GM18499 (cell line): Measurements from ENCODE around the gene ZHX3.
"Not testable (repeated sequence)": the region's sequence is repeated elsewhere in the genome, so short reads cannot be mapped to it uniquely, and the experiment has no call there.

Experiments
- ATAC-seq: cut with Tn5 transposase; IDR thresholded peaks from one replicate; pipeline ENCODE4 v1.9.1; 2021; ENCODE audit warnings: moderate number of reproducible peaks; ENCODE audit not compliant: insufficient read depth, unreplicated experiment

ZHX3 gene

DNA sequence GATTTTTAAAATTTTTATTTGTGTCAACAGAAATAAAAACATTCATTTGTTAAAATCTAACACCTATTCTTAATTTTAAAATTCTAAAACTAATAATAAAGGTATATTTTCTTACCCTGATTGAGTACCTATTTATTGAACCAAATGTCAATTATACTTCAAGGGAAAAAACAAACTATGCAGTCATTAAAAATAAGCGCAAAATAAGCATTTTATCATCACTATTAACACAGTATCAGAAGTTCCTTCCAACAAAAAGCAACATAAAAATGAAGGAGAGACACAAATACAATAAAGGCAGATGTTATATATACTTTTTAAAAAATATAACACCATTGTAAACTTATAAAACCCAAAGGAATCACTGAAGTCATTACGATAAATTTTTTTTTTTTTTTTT lies 52.7 kb downstream of the ZHX3 start:
- no peak for ATAC-seq

DNA sequence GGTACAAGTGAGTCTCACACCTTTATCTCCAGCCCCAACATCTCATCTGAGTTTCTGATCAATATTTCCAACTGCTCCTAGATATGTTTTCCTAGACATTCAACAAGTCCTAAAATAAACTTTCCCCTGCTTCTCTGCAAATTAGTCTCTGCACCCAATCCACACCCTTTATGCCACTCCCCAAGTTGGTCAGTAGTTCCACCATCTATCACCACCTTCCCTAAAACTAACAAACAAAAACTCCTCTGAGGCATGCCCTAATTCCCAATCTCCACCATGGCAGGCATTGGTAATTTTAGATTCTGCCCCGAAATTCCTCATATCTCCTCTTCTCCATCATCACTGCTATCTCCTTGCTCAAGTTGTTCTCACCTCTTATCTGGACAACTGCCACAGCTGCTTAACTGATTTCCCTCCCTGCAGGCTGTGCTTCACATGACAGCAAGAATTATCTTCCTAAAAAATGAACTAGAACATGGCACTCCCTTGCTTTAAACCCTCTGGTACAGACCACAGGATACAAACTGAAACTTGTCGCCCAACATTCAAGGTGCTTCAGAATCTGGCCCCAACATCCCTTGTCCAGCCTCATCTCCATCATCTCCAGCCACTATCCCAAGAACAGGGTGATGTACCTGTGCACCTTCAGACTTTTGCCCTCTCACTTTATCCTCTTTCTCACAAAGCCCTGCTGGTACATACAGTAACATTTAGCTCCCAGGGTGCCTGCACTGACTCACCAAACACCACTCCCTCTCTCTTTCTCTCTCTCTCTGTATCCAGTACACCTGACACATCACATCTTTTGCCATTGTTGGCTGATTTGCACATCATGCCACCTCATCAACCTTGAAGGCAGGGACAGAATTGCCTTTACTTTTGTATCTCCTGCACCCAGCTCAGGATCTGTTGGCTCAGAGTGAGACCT lies 55.5 kb downstream of the ZHX3 start:
- no peak for ATAC-seq

DNA sequence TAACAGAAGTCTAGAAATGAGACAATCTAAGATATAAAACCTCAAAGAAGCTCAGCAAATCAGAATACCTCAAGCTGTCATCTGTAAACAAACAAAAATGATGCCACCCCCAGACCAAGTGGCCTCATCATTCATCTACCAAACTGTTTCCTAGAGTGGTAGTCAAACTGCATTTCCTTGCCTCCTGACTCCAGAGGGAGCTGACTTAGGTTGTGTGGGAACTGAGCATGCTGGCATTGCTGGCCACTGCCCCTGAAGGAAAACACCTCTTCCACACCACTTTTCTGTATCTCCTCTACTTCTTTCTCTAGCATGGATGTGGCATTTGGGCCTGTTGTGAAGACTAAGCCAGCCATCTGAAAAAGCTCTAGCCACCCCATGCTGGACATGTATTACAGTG lies 56.3 kb downstream of the ZHX3 start:
- no peak for ATAC-seq

DNA sequence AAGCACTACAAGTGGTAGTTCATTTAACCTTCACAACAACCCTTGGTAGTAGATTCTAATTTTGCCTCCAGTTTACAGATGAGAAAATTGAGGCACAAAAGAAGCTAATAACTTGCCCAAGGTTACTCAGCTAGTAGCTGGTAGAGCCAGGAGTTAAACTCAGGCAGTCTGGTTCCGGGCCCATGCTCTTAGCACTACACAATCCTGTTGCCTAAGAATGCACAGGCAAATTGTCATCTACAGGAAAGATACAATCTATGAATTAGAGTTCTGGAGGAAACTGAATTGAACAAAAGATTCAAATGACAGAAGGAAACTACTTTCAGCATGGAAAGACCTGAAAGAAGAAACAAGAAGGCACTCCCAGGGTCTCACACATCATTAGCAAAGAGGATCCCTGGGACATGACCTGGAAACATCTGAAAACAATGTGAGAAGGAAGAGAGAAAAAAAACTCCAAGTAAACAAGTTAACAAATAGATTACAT lies 56.8 kb downstream of the ZHX3 start:
- no peak for ATAC-seq

DNA sequence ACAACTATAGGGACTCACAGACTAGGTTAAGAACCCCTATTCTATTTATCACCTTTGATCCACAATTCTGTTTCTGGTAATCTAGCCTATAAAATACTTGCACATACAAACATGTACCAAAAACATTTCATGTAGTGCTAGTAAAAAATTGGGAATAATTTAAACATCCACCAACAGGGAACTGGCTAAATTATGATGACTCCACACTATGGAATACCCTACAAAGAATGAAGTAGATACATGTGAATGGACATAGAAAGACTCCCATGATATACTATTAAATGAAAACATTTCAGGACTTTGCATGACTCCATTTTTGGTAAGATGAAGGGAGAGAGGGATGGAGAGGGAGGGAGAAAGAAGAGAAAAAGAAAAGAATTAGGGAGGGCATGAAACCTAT lies 58.2 kb downstream of the ZHX3 start:
- no peak for ATAC-seq

DNA sequence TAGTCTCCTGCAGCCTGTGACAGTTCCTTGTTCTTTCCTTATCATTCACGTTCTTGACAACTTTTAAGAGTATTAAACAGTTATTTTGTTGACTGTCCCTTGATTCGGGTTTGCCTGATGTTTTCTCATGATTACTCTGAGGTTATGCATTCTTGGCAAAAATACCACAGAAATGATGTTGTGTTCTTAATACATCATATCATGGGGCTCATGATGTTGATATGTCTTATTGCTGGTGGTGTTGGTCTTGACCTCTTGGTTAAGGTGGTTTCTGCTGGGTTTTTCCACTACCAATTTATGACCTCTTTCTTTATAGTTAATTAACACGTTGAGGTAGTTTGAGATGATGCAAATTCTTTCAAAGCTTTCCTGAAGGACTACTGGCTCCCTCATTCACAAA lies 59.1 kb downstream of the ZHX3 start:
- ATAC-seq: no peak

DNA sequence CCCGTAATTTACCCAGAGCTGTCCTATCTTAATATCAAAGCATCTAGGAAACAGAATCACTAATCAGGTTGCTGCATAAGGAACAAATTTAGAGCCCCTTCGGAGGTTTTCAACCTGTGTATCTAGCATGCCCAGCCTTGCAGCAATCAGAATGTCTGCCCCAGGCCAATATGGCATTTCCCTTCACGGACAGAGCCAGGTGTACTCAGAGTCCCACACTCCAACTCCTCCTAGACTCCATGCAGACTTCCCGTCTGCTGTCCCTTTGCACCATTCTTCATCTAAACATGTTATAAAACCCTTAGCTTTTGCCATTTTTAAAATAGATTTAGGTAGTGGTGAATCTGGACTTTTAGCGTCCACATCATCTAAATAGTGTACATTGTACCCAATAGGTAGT lies 61.0 kb downstream of the ZHX3 start:
- no peak for ATAC-seq

DNA sequence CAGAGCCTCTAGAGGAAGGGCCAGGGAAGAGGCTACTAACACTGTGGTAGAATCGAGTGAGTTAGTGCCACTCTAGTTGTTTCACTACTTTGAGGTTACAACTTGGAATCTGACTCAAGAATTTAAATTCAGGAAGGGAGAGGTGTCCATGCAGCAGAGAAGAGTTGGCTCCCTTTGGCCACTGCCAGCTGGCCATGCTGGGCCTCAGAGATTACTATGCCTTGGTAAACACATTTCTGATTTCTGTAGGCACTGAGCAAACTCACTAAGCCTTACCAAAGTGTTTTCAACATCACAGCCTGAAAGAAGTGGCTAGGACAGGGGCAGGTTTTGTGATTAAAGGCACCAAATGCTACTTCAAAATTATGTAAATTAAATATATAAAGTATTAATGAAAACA lies 61.9 kb downstream of the ZHX3 start:
- ATAC-seq: no peak

DNA sequence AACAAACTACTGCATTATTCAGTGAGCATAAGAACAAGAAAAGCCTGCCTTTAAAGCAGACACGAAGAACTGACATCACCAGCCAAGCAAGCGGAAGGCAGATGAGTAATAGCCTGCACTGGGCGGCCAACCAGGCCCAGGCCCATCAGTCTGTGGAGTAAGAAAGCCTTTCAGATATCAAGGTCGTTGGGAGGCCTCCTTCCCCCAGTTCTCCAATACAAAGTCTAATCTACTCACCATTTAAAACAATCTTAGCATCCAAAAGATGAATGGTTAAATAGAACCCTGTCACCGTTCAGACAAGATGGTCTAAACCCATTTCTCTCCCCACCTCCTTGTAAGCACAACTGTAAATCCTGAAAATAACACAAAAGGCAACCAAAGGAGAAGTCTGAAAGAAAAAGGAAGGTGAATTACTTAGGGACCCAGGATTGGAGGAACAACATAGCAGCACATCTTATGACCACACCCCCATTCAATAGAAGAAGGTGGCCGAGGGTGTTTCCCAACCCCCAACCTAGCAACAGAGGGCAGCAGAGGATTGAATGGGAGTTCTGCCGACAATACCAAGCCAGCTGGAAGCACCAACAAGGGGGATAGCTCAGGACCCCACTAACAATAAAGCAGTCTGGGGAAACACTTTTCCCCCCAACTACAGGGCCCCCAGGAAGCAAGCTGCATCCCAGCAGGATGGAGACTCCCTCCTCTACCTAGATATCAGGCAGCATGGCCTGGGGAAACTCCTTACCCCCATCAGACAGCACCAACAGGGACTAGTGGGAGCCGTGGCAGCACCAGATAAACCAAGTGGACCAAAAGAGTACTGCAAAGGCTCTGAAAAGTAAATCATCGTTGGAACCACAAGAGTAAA lies 67.9 kb downstream of the ZHX3 start:
- ATAC-seq: no peak

DNA sequence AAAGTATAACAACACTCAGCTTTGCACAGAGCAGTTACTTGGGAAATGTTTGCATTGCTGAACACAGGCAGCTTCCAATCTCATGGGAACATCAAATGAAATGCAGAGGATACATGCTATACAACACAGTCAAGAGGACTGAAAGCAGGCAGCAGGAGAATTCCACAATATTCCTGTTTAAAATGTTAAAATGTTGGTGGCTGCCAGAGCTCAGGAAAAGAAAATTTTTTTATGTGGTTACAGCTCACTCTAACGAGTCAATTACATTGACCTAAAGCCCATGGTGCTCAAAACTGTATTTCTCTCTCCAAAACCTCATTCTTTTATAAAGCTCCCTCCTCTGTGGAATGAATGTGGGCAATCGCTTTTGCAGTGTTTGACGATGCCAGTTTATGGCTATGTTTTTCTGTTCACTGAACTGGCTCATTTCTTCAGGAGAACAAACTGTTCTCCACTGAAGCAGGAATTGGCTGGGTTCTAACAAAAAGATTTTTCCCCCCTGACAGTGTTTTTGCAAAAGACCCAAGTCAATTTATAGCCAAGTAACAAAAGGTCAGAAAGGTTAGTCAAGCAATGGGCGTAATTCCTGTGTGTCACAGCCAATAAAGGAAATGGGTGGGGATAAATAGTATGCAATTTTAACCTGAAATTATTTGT lies 69.0 kb downstream of the ZHX3 start:
- no peak for ATAC-seq

DNA sequence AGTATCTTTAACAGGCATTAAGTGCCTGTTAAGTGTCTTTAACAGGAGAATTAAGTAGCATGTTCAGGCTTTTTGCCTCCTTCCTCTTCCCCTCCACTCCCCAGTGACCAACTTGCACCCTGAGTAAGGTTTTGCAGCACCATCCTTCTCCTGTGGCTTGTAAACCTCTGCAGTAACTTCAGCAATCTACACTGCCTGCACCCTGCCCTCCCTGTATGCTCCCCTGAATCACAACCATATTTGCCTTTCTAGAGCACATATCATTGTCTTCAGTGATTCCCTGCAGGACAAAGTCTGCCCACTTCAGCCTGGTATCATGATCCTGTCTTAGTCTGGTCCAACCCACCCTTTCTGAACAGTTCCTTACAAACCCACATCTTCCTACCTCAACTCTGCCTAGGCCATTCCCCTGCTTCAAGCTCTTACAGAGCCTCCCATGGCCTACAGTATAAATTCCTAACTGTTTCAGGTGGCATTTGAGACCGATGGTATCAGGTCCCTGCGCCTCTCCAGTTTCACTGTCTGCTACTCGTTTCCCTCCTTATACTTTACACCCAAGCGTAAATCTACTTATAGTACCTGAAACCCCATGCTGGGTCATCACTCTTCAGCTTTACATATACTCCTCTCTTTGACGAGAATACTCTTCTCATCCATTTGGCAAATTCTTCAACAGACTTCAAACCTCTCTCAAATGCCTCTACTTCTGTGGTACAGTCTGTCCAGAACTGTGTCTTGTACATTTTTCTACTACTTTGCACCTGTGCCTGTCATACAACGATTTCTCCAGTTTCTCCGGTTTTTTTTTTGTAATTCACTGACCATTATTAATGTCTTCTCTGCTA lies 69.8 kb downstream of the ZHX3 start:
- no peak for ATAC-seq

DNA sequence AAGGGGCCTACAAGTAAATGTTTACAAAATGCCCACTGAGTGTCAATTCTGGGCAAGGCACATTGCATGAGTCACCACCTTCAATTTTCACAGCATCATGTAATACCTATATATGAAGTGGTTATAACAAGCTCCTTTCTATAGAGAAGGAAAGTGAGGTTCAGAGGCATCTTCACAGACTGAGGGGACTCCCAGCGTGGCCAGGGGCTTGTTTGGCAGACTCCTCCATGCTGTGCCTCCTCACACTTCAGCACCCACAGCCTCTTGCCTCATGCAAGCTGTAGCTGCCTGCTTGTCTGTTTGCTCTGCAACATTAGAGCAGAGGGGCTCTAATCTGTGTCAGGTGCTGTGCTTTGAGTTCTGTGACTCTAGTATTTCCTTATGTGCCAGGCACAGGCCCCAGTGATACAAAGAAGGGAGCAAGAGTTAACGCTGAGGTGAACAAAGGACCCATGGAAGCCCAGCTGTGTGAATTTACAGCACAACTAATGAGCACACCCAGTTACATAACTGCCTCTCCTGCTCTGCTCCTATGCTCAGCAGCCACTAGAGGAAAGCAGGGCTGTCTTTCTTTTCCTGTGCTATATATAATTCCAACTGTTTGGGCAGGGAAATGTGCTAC lies 72.3 kb downstream of the ZHX3 start:
- no peak for ATAC-seq

DNA sequence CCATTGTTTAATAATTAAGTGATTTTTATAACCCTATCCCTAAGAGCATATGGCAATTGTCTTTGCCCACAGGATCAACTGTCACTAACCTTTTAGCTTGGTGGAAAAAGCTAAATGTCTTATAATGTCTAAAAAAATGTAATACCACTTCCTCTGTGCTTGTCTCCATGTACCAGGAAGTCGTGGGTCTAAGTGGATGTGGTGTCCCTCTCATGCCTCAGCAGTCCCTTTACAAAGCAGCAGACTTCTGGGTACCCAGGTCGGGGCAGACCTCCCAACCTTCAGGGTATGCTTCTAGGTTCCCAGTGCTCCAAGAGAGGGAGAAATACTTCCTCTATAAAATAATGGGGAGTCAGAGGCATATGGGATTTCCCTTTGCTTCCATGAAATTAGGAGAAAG lies 74.7 kb downstream of the ZHX3 start:
- ATAC-seq: no peak

DNA sequence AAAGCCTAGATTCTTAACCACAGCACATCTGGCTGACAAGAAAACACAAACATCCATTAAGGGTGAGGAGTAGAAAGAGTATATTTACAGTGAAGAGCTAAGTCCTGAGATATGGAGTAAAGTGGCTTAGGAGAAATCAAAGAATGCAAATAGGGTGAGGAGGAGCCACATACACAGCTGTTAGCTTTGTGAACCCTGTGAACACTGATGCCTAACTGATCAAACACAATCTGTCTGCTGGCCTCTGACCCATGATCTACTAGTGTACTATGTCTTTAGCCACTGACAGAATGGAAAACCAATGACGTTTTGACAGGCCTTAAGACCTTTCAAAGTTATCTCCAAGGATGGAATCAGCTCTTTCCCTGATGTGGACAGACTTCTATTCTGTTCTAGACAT lies 75.2 kb downstream of the ZHX3 start:
- no peak for ATAC-seq

DNA sequence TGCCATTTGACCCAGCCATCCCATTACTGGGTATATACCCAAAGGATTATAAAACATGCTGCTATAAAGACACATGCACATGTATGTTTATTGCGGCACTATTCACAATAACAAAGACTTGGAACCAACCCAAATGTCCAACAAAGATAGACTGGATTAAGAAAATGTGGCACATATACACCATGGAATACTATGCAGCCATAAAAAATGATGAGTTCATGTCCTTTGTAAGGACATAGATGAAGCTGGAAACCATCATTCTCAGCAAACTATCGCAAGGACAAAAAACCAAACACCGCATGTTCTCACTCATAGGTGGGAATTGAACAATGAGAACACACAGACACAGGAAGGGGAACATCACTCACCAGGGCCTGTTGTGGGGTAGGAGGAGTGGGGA lies 80.3 kb downstream of the ZHX3 start:
- not testable (repeated sequence) for ATAC-seq

DNA sequence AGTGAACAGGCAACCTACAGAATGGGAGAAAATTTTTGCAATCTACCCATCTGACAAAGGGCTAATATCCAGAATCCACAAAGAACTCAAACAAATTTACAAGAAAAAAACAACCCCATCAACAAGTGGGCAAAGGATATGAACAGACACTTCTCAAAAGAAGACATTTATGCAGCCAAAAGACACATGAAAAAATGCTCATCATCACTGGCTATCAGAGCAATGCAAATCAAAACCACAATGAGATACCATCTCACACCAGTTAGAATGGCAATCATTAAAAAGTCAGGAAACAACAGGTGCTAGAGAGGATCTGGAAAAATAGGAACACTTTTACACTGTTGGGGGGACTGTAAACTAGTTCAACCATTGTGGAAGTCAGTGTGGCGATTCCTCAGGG lies 80.7 kb downstream of the ZHX3 start:
- not testable (repeated sequence) for ATAC-seq

DNA sequence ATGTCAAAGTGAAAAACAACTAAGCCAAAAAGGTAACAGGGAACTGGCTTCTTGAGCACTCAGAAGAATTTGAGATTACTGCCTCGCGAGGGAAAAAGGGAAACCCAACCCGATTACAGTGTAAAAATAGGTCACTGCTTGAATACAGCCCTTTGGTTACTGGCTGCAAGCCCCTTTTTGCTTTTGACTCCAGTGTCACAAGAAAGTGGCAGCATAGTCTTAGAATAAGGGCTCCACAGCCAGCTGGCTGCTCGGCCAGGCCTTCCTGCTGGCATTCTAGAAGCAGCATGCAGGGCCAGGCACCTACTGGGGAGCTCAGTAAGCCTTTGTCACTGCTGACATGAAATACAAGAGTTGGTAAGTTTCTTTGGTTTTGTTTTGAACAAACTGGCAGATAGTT lies 83.0 kb downstream of the ZHX3 start:
- ATAC-seq: no peak

DNA sequence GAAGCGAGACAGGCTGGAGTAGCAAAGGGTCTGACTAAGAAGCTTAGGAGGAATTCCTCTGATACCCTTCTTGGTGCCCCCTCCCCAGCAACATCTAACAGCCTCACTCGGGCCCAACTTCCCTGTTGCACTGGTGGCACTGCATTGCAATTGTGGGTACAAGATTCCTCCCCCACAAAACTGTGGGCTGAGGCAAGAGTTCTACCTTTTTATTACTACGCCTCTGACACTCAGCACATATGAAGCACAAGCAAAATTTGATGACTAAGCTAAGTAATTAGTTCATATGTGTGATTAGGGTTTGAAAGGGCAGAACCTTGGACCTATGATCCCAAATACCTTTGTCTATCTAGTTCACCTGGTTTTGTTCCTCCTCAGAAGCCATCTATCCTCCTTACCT lies 83.5 kb downstream of the ZHX3 start:
- no peak for ATAC-seq
